KG1 (cell line): Measurements from ENCODE around the gene HOXD1.

Source experiments
- DNase-seq: peaks from one replicate; lab custom pipeline; 2025; lab: John Stamatoyannopoulos, UW

HOXD1 gene

DNA sequence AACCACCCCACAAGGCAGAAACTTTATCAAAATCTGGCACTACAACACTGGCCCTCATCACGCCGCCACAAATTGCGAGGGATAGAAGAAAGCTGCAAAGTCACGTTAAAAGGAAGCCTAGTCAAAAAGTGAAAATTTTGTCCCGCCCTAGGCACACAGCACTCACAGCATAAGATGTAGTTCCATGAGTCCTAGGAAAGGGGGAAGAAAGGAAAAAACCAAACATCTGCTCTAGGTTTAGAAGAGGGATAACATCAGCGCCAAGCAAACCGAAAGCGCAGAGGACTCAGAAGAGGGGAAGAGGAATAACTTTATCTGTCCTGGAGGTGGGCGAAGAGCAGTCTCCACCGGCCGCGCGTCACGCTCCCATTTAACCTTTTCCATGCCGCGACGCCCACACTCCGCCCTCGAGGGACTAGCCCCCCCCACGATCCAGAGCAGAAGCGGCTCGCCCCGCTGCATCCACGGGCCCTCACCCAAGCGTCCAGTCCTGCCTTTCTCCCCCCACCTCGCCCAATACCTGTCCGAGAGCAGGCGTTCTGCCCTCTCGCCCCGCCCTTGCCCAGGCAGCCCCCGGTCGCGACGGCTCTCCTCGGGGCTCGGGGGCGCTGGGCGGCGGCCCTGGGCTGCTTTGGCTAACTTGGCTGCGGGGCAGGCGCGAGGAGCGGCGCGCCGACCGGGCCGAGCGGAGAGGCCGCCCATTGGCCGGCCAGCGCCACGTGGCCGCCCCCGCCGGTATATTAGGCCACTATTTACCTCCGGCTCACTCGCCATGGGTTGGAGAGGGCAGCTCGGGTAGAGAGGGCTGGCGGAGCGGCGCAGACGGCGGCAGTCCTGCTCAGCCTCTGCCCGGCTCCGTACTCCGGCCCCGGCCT, at the start of gene HOXD1:
TSS of gene HOXD1 (plus strand) at position 770 of the 875 bp plus-strand sequence. CDS start 134 bp downstream, outside the sequence.
- no peak for DNase-seq

DNA sequence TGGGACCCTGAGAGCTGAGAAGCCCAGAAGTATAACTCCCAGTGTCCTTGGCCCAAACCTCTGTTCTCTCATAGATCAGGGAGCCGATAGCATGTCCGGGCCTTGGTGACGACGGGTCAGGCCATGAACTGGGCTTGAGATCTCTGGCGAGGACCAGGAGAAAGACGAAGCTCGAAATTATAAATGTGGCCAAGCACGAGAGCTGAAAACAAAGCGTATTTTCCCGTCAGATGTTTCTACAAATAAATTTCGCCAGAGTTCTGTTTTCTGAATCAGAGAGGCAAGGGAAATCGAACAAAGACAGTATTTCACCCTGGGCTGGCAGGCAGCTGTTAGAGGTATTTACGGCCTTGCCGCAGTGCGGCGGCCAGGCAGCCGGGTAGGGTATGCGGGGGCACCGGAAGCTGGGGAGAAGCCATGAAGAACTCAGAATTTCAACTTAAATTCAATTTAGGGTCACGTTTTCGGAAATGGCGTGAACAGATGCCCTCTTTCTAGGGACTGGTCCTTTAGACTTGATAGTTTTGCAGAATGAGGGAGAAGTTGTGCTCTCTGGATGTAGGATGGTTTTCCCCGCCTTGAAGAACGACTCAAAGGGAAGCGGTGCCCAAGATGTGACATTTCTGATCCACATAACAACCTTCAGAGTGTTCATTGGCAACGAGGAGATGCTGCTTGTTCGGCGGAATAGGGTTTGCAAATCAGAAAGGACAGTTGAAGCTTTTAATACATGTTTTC, 49.4 kb upstream of the HOXD1 start:
- DNase-seq: no peak

DNA sequence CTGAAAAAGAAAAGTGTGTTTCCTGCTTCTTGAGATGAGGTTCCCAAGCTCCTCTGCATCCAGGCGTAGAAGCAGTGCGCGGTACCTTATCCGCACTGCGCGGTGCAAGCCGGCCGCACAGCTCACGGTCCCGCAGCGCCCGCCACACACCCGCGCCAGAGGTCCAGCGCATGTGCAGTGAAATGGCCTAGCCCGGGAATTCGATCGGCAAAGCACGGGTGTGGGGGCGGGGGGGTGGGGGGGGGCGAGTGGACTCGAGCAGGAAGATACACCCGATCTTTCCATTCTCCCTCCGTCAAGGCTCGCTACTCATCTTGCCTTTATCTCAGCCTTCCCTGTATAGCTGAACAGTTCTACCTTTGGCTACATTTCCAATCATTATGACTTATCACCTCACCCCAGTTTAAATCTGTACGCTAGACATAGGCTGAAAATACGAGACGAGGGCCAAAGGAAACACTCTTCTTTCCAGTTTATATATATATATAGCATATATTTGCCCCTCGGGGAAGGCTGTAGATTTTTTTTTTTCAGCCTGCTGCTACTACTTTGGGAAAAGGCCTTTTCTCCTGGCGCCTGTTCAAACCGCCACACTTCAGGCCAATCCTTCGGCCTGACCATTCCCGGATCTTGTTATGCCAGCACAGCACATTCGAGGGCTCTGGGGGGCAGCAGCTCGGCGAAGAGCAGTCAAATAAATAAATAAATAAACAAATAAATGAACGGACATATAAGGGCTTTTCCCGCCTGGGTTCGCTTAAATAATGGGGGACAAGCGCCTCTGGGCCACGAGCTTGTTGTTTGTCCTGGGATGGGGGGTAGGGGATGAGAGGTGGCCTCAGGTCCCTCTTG, 48.6 kb upstream of the HOXD1 start:
- DNase-seq: no peak

DNA sequence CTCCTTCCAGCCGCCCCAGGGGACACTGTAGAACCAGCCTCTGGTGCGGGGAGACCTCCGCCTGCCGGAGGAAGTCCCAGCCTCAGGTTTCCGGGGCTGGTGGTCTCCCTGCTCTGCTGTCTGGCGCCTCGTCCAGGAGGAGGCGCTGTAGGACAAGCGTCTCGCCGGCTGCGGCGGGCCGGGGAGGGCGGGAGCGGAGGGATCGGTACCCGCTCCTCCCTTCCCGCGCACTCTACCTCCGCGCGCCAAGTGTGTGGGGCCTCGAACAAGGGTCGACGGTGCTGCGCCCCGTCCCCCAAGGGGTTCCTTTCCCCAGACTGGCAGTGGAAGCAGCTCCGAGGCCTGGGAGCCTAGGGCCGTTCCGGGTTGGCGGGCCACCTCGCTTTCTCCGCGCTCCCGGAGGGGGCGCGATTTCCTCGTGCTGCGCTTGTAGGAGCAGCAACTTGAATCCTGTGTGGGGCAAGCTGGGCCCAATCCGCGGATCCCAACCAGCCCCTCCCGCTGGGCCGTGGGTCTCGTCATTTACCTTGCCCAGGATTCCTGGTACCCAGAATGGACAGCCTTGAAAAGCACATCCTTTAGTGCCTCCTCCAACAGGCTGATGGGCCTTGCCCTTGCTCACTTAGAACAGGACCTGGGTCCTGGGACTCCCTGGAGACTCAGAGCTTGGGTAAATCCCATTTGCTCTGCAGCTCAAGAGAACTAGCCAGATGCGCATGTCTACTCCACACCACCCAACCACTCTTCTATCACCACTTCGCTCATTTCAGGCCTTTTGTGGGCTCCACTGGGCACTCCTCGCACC, 47.8 kb upstream of the HOXD1 start:
- DNase-seq: peak; percentile 67

DNA sequence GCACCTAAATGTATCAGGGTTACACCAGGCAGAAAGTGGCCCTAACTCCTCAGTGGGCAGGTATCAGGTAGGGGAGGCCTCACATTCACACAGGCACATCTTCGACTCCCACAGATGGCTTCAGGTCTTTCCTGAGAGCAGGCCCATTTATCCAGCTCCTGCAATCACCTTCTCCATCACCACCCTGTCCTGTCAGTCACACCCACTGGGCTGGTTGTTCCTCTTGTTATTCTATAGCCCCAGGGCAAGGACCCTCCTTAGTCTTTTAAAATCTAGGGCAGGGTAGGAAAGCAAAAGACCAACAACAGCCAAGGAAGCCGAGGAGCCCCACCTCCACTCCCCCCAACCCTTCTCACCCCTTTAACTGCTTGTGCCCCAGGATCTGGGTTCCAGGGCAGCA, 46.2 kb upstream of the HOXD1 start:
- DNase-seq: no peak

DNA sequence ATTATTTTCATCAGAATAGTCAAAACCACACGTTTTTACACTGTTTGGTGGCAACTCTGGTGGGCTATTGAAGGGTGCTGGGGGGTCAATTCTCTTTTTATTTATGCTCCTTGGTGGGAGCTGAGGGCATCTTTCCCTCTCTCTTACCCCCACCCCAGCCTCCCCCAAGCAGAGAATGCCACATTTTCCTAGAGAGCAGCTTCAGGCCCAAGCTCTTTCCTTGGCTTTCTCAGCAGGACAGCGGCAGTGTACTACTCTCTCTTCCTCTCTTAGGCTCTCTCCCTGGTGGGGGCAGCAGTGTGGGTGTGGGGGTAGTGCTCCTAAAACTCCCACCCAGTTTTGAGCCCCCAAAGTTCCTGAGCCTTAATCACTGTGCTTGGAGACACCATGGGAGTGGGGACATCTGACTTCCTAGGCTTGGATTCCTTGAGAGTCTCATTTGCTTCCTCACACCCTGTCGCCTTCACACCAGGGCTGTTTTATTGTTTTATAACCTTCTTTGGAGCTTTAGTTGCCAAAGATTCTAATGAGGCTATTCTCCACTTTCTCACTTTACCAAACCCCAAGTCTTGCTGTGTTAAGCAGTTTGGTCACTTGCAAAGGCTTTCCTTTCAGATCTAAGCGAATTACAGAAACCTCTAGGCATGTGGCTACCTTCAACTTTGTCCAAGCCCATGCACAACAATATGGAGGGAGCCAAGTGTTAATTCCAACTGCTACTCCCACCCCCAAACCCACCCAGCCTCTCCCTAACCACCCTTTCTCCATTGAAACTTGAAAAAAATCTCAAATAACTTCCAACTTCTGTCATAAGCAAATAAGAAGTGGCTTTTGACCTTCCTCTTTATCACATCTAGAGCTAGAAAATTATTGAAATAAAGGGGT, 43.1 kb upstream of the HOXD1 start:
- no peak for DNase-seq

DNA sequence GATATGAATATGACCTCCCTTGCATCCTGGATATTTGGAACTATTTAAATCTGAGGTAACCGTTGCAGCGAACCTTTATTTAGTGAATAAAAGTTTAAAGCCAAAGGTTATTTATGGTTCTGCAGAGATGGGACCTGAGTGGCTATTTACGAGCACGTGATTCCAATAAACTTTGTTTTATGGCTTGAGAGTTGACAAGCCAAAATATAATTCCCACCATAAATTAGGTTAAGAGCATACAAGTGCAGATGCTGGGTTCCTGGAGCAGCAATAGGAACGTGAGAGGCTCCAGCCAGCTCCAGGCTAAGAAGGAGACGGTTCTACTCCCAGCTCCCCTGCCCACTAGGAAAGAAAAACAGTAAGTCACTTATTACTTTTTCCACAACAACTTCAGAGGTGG, 42.4 kb upstream of the HOXD1 start:
- DNase-seq: no peak

DNA sequence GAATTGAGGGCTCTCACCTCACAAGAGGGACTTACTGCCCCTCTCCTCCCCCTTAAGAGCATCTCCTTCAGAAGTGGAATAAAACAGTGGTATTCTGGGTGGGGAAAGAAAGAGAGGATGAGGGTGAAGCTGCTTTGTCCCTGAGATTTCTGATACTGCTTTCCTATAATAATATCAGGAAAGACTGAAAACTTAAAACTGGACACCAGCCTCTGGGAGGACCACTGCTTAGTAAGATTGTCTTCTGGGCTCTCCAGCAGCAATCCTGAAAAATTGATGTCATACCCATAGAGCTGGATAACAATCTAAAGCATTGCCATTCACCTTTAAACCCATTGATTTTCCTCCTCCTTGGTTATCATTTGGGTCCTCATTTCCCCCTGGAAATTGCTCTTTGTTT, 41.8 kb upstream of the HOXD1 start:
- DNase-seq: no peak

DNA sequence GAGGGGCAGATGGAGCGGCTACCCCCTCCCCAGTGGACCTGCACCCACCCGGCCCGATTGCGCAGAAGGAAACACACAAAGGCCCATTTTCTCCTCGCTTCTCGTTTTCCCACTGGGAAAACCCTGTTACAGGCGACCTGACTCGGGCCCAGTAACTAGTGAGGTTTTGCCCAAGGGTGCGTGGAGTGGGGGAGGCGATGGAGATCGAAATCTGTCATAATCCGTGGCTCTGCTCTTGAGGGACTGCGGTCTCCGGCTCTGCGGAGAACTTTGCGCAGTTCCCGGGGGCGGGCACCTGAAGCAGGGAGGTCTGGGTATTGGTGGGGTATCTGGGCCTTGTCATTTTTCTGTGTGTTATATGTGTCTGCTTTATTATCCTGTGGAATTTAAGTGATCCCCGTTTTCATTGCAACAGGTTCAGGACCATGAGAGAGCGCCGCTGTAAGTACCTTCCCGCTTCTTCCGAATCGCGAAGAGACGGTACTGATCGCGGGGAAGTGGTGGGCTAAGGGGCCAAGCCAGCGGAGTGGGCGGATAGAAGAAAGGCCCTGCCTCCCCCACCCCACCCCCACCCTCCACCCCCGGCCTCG, 41.2 kb upstream of the HOXD1 start:
- DNase-seq: no peak

DNA sequence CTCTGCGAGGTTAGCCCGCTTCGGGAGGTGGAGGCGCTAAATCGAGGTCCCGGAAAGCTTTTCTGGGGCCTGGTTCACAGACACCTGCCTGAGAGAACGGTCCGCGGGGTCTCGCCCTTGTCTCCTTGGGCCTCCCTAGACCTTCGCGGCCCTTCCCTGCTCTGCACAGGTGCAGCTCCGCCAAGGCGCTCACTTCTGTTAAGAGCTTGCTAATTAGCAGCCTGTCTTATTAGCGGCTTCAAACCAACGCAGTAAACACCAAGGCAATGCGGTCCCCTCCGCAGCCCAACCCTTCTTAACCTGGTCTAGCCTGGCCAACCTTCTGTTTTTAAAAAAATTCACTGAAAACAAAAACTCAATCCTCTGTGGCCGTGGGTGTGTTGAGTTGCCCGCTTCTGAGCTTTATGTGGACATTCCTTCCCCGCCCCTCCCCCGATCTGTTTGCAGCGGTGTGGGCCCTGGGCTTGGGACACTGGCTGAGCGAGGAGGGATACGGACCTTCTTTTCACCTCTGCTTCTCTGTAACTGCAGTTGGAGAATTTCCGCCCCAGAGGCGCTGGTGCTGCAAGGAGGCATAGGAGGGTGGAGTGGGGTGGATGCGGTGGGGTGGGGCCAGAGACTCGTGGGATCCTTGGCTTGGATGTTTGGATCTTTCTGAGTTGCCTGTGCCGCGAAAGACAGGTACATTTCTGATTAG, 40.5 kb upstream of the HOXD1 start:
- DNase-seq: no peak

DNA sequence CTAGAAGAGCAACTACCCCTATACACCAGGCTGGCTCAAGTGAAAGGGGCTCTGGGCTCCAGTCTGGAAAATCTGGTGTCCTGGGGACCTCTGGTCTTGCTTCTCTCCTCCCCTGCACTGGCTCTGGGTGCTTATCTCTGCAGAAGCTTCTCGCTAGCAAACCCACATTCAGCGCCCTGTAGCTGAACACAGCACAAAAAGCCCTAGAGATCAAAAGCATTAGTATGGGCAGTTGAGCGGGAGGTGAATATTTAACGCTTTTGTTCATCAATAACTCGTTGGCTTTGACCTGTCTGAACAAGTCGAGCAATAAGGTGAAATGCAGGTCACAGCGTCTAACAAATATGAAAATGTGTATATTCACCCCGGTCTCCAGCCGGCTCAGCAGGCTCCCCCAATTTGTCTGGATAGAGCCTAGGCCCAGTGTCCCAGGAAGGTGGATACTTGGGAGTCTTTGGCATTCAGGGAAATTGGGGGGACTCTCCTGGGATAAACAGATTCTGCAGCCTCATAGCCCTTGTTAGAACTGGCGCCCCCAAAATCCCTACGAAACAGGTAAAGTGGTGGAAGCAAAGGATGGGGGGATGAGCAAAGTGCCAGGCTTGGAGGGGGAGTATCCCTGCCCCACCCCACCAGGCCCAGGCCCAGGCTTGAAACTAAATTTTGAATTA, 39.6 kb upstream of the HOXD1 start:
- DNase-seq: no peak

DNA sequence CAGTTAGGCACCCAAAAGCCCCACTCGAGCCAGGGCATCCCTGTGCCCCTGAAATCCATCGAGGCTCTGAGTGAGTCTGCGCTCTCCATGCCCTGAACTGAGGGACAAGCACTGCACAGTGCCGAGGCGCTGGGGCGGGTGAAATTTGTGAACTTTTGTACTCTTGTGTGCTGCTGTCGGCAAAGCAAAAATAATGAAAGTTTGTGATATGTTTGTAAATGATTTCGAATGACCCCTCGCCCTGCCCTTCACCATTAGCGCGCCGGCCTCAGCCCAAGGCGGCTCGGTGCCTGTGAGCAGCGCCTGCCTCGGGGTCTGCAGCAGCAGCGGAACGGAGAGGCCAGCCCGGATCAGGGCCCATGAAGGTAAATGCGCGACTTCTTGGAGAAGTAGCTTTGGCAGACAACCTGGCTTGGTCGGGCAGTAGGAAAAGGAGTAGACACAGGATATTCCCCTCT, 39.0 kb upstream of the HOXD1 start:
- no peak for DNase-seq

DNA sequence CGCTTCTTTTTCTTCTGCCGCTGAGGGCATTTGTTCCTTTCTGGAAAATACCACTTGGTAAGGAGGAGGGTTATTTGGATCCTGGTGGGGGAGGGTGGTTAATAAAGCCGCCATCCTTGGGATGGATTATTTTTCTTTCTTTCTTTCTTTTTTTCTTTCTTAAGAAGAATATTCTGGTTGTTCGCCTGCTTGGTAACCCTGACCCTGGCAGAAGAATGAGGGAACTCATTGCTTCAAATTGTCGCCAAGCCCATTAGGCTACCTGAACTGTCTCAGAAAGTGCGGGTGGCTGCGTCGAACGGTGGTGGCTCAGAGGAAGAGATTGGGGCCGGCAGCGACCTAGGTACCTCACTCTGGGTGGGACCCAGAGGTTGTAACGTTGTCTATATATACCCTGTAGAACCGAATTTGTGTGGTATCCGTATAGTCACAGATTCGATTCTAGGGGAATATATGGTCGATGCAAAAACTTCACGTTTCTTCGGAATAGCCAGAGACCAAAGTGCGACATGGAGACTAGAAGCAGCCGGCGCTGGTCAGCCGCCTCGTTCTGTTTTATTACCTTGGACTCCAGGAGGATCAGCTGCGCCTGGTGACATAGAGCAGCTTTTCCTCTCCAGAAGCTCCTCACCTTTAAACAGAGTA, 38.4 kb upstream of the HOXD1 start:
- DNase-seq: no peak

DNA sequence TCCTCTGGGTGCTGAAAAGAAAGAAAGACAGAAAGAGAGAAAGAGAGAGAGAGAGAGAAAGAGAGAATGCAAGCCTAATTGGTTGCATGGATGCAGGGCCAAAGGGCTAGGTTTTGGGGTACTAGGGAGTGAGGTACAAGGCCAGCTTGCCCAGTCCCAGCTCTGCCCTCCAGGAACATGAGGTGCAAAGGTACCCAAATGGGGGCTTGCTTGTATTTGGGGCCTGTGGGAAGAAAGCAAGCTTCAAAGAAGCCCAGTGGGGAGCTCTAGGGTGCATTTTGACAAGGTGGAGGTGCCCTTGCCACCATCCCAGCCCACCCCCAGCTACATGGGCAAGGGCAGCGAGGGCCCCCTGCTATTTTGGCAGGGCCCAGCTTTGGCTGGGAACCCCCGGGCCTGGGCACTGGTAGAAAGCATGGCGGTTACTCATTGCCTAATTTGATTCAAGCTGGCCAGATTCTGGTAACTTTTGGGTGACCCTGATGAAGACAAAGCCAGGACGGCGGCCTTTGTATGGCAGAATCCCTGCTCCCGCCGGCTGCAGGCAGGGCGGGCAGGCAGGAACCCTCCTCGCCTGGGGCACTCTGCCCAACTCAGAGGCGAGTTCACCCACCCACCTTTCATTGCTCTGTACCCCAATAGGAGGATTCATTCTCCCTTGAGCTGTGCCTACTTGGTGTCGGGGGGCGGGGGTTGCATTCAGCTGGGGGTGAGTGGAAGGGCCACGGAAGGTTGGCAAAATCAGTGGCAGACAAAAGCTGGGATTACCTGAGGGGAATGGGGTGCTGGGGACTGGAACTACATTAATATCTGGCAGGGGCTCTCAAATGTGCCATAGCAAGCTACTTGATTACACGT, 37.7 kb upstream of the HOXD1 start:
- DNase-seq: no peak

DNA sequence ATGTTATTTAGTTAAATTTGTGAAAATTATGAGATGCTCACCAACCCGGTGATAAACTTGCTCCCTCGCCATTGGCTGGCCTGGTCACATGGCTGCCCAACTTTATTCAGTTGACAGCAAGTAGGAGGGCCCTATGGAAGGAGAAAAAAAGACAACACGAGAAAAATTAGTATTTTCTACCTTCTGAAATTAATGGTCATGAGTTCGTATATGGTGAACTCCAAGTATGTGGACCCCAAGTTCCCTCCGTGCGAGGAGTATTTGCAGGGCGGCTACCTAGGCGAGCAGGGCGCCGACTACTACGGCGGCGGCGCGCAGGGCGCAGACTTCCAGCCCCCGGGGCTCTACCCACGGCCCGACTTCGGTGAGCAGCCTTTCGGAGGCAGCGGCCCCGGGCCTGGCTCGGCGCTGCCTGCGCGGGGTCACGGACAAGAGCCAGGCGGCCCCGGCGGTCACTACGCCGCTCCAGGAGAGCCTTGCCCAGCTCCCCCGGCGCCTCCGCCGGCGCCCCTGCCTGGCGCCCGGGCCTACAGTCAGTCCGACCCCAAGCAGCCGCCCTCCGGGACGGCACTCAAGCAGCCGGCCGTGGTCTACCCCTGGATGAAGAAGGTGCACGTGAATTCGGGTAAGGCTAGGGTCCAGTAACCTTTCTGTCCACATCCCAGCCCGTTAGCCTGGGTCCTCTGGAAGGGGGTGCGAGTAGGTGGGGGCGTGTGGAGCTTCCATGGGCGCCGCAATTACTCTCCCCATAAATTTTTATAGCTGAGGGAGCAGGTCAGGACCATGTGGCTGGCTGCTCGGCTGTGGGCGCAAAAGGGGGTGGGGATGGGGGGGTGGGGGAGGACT, 36.8 kb upstream of the HOXD1 start, which contains the start of gene HOXD4:
TSS of gene HOXD4 (plus strand) at position 109 of the 846 bp plus-strand sequence. CDS start at position 193, 84 bp downstream.
- no peak for DNase-seq
